SK-N-SH (cell line): ENCODE data around the gene CDX2. TPM values are rescaled to one million over a fixed set of nuclear protein-coding genes. Genes with fewer than 3 reads are reported as not detected.

ENCODE experiments used
- CTCF ChIA-PET: fragments of 300-600, 350-600 bp; formaldehyde crosslinking; extraction: SDS; loops from one replicate; lab custom pipeline; 2021; lab: Yijun Ruan, JAX
- POLR2A ChIA-PET: fragments of 350-600 bp; sonication (Branson Sonifier 250); formaldehyde crosslinking; extraction: SDS; loops from one replicate; lab custom pipeline; 2020; ENCODE audit warnings: antibody characterized with exemption, inconsistent platforms; lab: Yijun Ruan, JAX
- DNase-seq: peaks from one replicate; pipeline ENCODE4 v3.0.0; 2012
- H2AFZ ChIP-seq: fragments of 200-600 bp; sonication (generic); 2 replicates; pipeline ENCODE4 v1.8.1; 2016; ENCODE audit warnings: antibody characterized with exemption, mild to moderate bottlenecking, low read depth
- H3F3A ChIP-seq: fragments of 200-600 bp; sonication (generic); replicated peaks from 2 replicates; pipeline ENCODE3; 2016; ENCODE audit warnings: antibody characterized with exemption, mild to moderate bottlenecking; ENCODE audit not compliant: insufficient read depth
- H3K27ac ChIP-seq, 2 experiments: fragments of 200-500 bp in 1 of 2; fragments of 200-600 bp in 1 of 2; sonication (Bioruptor generic) in 1 of 2; sonication (generic), shearing (Covaris generic) in 1 of 2; 2 replicates each; pipeline versions ENCODE4 v1.5.1 to v1.6.1; 2014 to 2016; ENCODE audit warnings: low read depth in 2 of 2, inconsistent platforms in 1 of 2, low read length in 1 of 2, mild to moderate bottlenecking in 1 of 2, mixed read lengths in 1 of 2
- H3K27me3 ChIP-seq: fragments of 200-600 bp; sonication (generic), shearing (Covaris generic); 2 replicates; pipeline ENCODE4 v1.6.1; 2016; ENCODE audit warnings: mixed run types; ENCODE audit not compliant: insufficient read depth
- H3K36me3 ChIP-seq, 2 experiments: fragments of 200-500 bp in 1 of 2; fragments of 200-600 bp in 1 of 2; sonication (Bioruptor generic) in 1 of 2; sonication (generic) in 1 of 2; replicated peaks in 1 of 2; 2 replicates each; pipeline versions ENCODE3 to v1.5.1; 2014 to 2016; ENCODE audit warnings: low read length in 1 of 2, mild to moderate bottlenecking in 1 of 2; ENCODE audit not compliant: insufficient read depth in 2 of 2, control insufficient read depth in 1 of 2
- H3K4me1 ChIP-seq, 2 experiments: fragments of 200-500 bp in 1 of 2; fragments of 200-600 bp in 1 of 2; sonication (Bioruptor generic) in 1 of 2; sonication (generic), shearing (Covaris generic) in 1 of 2; 2 replicates each; pipeline versions ENCODE4 v1.5.1 to v1.6.1; 2014 to 2016; ENCODE audit warnings: low read depth in 1 of 2, low read length in 1 of 2, mixed run types in 1 of 2; ENCODE audit not compliant: insufficient read depth in 2 of 2, control insufficient read depth in 1 of 2
- H3K4me2 ChIP-seq: fragments of 200-600 bp; sonication (generic), shearing (Covaris generic); 2 replicates; pipeline ENCODE4 v1.6.1; 2017; ENCODE audit warnings: mixed run types
- H3K4me3 ChIP-seq, 2 experiments: fragments of 200-500 bp in 1 of 2; fragments of 200-600 bp in 1 of 2; sonication (Bioruptor generic) in 1 of 2; sonication (generic), shearing (Covaris generic) in 1 of 2; 2 replicates each; pipeline versions ENCODE4 v1.5.1 to v1.8.1; 2014 to 2016; ENCODE audit warnings: low read depth in 2 of 2, inconsistent platforms in 1 of 2, low read length in 1 of 2, mild to moderate bottlenecking in 1 of 2, mixed read lengths in 1 of 2, moderate library complexity in 1 of 2
- H3K79me2 ChIP-seq: fragments of 200-600 bp; sonication (generic); 2 replicates; pipeline ENCODE4 v1.8.1; 2017; ENCODE audit warnings: mild to moderate bottlenecking; ENCODE audit not compliant: insufficient read depth
- H3K9ac ChIP-seq: fragments of 200-600 bp; sonication (generic); 2 replicates; pipeline ENCODE4 v1.6.1; 2017; ENCODE audit warnings: mixed run types
- H3K9me2 ChIP-seq: fragments of 200-600 bp; sonication (generic); 2 replicates; pipeline ENCODE4 v1.6.1; 2017; ENCODE audit warnings: mixed run types
- H3K9me3 ChIP-seq: fragments of 200-600 bp; sonication (generic); 2 replicates; pipeline ENCODE4 v1.6.1; 2017; ENCODE audit warnings: mixed run types, mild to moderate bottlenecking, moderate library complexity
- H4K20me1 ChIP-seq: fragments of 200-600 bp; sonication (generic); 2 replicates; pipeline ENCODE4 v1.6.1; 2017; ENCODE audit warnings: mild to moderate bottlenecking, mixed run types; ENCODE audit not compliant: insufficient read depth
- CTCF ChIP-seq: fragments of 200-600 bp; sonication (generic); IDR thresholded peaks from 2 replicates; pipeline ENCODE4 v1.6.1; 2017; ENCODE audit warnings: antibody characterized with exemption, mild to moderate bottlenecking, moderate library complexity
- EP300 ChIP-seq, 2 experiments: IDR thresholded peaks; 2 replicates each; pipeline versions ENCODE4 v1.4.0 to v1.6.1; 2012; ENCODE audit warnings: borderline replicate concordance in 1 of 2, low read depth in 1 of 2, low read length in 1 of 2
- EZH2phosphoT487 ChIP-seq: fragments of 200-600 bp; sonication (generic); IDR thresholded peaks from 2 replicates; pipeline ENCODE4 v1.6.1; 2017; ENCODE audit warnings: low read depth, mixed run types, mild to moderate bottlenecking, antibody characterized with exemption, moderate library complexity, borderline replicate concordance
- FOSL2 ChIP-seq: IDR thresholded peaks from 2 replicates; pipeline ENCODE4 v1.4.0; 2012; ENCODE audit warnings: low read depth, mild to moderate bottlenecking, moderate library complexity, borderline replicate concordance
- FOXJ3 ChIP-seq: sonication (generic); formaldehyde crosslinking; IDR thresholded peaks from 2 replicates; pipeline ENCODE4 v1.5.1; 2020; ENCODE audit warnings: mild to moderate bottlenecking, missing genetic modification reagents
- GABPA ChIP-seq: IDR thresholded peaks from 2 replicates; pipeline ENCODE4 v1.4.0; 2012; ENCODE audit warnings: low read depth, mild to moderate bottlenecking
- MEF2A ChIP-seq: IDR thresholded peaks from 2 replicates; pipeline ENCODE4 v1.4.0; 2012; ENCODE audit warnings: low read depth, borderline replicate concordance
- NFIC ChIP-seq: IDR thresholded peaks from 2 replicates; pipeline ENCODE4 v1.4.0; 2012; ENCODE audit warnings: borderline replicate concordance
- POLR2AphosphoS5 ChIP-seq: IDR thresholded peaks from 2 replicates; pipeline ENCODE4 v1.6.1; 2012; ENCODE audit warnings: low read depth, low read length
- RAD21 ChIP-seq: IDR thresholded peaks from 2 replicates; pipeline ENCODE4 v1.6.1; 2012; ENCODE audit warnings: mild to moderate bottlenecking, low read length
- RFX5 ChIP-seq: IDR thresholded peaks from 2 replicates; pipeline ENCODE4 v1.6.1; 2012; ENCODE audit warnings: mild to moderate bottlenecking, improper control_type of control experiment, low read length
- RXRA ChIP-seq: IDR thresholded peaks from 2 replicates; pipeline ENCODE4 v1.4.0; 2012; ENCODE audit warnings: low read depth, mild to moderate bottlenecking, borderline replicate concordance
- SMC3 ChIP-seq: IDR thresholded peaks from 2 replicates; pipeline ENCODE4 v1.6.1; 2012; ENCODE audit warnings: low read depth, low read length, improper control_type of control experiment
- USF2 ChIP-seq: fragments of 150-350 bp; IDR thresholded peaks from 2 replicates; pipeline ENCODE4 v1.6.1; 2017; ENCODE audit warnings: antibody characterized with exemption, low read length, low read depth, borderline replicate concordance
- WGBS: methylation state at CpG from one replicate; pipeline ENCODE4 v1.1.6; 2017; ENCODE audit warnings: low lambda C conversion rate; 5-methylcytosine and 5-hydroxymethylcytosine counted together
- polyA plus RNA-seq, 3 experiments: library from polyadenylated mRNA; depleted of rRNA; stranded (reverse); fragments of >200 nt; gene quantifications; 2 replicates each; pipeline ENCODE4 v1.2.3, GENCODE V29; 2012
- TF ChIP-seq, protein P1 (sequence below): IDR thresholded peaks from 2 replicates; pipeline ENCODE4 v1.6.1; 2012; ENCODE audit warnings: mild to moderate bottlenecking, low read depth, low read length, moderate library complexity

Gene CDX2
- polyA plus RNA-seq, 1 of the 3 experiments (the other 2 are of a cell fraction), result not detected

GRCh38 chr13:27924529-27925141 lies 44.5 kb downstream of the CDX2 start (continued):
- TF ChIP-seq RXRA (no peak), CTCF (no peak), RAD21 (no peak), POLR2AphosphoS5 (no peak), EP300 (IDR thresholded peaks at IDR 0.05; ENCODE audit: borderline replicate concordance in 1 of 2, low read depth in 1 of 2, low read length in 1 of 2) (no peak)

- no peak overlapping the region for H3K9ac ChIP-seq
- no peaks in the 10 kb centered on the region for H3K9me3 ChIP-seq
- H3K4me2 ChIP-seq, result no peak overlapping the region
- no peak for DNase-seq
- H3K27ac ChIP-seq, result no peak overlapping the region
- no peaks in the 10 kb centered on the region for H3K36me3 ChIP-seq
- H3K4me3 ChIP-seq, result no peak overlapping the region
- WGBS, result 19% methylated on average over 25 of the region's 48 CpGs
- no peak overlapping the region for H2AFZ ChIP-seq
- POLR2A ChIA-PET, result no interaction called here
- no peaks in the 10 kb centered on the region for H4K20me1 ChIP-seq
- H3K9me2 ChIP-seq, result no peaks in the 10 kb centered on the region
- no peaks in the 10 kb centered on the region for H3K79me2 ChIP-seq
- no peaks in the 10 kb centered on the region for H3K4me1 ChIP-seq
- H3K27me3 ChIP-seq, result peaks cover 98% of the 10 kb centered on the region
- no peaks in the 10 kb centered on the region for H3F3A ChIP-seq
- CTCF ChIA-PET, result interaction anchor here (1.0 to 1.6 kb wide), 3 partner anchors 29 to 565 kb away, joined by 3 to 4 read pairs (median 3); no protein-coding TSS in a partner anchor
- no peak for TF ChIP-seq FOXJ3 (CRISPR knock-in tag)
- no peak for TF ChIP-seq EP300 (IDR thresholded peaks at IDR 0.05; ENCODE audit: borderline replicate concordance in 1 of 2, low read depth in 1 of 2, low read length in 1 of 2)
- no peak for TF ChIP-seq USF2
- TF ChIP-seq MEF2A, result no peak
- TF ChIP-seq, protein P1, sequence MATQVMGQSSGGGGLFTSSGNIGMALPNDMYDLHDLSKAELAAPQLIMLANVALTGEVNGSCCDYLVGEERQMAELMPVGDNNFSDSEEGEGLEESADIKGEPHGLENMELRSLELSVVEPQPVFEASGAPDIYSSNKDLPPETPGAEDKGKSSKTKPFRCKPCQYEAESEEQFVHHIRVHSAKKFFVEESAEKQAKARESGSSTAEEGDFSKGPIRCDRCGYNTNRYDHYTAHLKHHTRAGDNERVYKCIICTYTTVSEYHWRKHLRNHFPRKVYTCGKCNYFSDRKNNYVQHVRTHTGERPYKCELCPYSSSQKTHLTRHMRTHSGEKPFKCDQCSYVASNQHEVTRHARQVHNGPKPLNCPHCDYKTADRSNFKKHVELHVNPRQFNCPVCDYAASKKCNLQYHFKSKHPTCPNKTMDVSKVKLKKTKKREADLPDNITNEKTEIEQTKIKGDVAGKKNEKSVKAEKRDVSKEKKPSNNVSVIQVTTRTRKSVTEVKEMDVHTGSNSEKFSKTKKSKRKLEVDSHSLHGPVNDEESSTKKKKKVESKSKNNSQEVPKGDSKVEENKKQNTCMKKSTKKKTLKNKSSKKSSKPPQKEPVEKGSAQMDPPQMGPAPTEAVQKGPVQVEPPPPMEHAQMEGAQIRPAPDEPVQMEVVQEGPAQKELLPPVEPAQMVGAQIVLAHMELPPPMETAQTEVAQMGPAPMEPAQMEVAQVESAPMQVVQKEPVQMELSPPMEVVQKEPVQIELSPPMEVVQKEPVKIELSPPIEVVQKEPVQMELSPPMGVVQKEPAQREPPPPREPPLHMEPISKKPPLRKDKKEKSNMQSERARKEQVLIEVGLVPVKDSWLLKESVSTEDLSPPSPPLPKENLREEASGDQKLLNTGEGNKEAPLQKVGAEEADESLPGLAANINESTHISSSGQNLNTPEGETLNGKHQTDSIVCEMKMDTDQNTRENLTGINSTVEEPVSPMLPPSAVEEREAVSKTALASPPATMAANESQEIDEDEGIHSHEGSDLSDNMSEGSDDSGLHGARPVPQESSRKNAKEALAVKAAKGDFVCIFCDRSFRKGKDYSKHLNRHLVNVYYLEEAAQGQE, result no peak
- no peak for TF ChIP-seq NFIC
- TF ChIP-seq SMC3, result no peak
- TF ChIP-seq FOSL2, result no peak
- no peak for TF ChIP-seq GABPA
- no peak for TF ChIP-seq EZH2phosphoT487
- TF ChIP-seq CTCF, result no peak
- TF ChIP-seq RFX5, result no peak
Measured at GRCh38 chr13:27923794-27924528, 45.2 kb downstream of the CDX2 start.
